Measurements from ENCODE around the gene LDB2.

DNA sequence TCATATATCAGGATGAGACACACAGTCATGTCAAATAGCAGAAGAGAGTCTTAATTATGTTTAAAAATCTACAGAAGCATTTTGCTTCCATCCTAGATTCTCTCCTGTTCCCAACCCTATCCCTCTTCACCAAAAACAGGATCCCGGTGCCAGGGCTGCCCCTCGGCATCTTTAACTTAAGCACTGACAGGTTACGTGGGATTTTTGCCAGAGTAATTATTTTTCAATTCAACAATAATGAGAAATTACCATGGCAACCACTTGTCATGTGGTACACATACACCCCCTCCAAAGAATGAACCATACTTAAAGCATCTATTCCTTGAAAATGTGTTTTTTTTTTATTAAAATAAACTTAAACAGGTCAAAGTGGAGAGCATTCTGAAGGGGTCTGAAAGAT lies 130.6 kb downstream of the LDB2 start:
- no peak for TF ChIP-seq CTCF (conservative IDR thresholded peaks at IDR 0.05; ENCODE audit: low read length)
- no peak for TF ChIP-seq EZH2phosphoT487 (IDR thresholded peaks at IDR 0.05; ENCODE audit: borderline replicate concordance)

All from Loucy (cell line).